Keratinocyte (primary cell): ENCODE data around the gene TBC1D30.

ENCODE experiments used
- EZH2 ChIP-seq: IDR thresholded peaks from one replicate; pipeline ENCODE4 v1.6.1; 2012; ENCODE audit warnings: inconsistent platforms, mild to moderate bottlenecking, low read length, moderate library complexity
- TF ChIP-seq, protein P1 (sequence below), 3 experiments: IDR thresholded peaks in 1 of 3; conservative IDR thresholded peaks in 1 of 3; optimal IDR thresholded peaks in 1 of 3; 2 replicates in 2 of 3; 3 replicates in 1 of 3; pipeline versions ENCODE3 to v1.5.1; 2011; ENCODE audit warnings: low read length in 3 of 3, mild to moderate bottlenecking in 3 of 3, moderate library complexity in 2 of 3, control low read depth in 1 of 3, inconsistent platforms in 1 of 3; ENCODE audit not compliant: insufficient read depth in 2 of 3; ENCODE audit errors: extremely low read depth in 1 of 3

DNA sequence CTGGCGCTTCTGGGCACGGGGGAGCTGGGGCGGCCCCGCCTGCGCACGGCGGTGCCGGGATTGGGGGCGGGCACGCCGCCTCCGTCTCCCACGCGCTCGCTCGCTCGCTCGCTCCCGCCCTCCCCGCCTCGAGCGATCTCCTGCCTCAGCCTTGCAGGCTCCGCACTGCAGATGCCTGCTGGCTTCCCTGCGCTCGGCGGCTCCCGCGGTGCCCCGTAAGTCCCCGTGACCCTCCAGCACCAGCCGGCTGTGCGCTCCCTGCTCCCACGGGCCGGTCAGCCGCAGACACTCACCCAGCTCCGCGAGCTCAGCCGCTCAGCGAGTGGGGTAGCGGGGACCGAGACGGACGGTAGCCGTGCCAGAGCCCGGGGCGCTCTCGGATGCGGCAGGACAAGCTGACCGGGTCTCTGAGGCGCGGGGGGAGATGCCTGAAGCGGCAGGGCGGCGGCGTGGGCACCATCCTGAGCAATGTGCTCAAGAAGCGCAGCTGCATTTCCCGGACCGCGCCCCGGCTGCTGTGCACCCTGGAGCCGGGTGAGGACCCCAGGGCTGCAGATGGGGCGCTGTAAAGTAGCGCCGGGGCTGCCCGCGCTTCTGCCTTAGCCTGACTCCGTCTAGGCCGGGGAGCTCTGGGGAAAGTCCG lies at the start of gene TBC1D30:
- TF ChIP-seq, protein P1, sequence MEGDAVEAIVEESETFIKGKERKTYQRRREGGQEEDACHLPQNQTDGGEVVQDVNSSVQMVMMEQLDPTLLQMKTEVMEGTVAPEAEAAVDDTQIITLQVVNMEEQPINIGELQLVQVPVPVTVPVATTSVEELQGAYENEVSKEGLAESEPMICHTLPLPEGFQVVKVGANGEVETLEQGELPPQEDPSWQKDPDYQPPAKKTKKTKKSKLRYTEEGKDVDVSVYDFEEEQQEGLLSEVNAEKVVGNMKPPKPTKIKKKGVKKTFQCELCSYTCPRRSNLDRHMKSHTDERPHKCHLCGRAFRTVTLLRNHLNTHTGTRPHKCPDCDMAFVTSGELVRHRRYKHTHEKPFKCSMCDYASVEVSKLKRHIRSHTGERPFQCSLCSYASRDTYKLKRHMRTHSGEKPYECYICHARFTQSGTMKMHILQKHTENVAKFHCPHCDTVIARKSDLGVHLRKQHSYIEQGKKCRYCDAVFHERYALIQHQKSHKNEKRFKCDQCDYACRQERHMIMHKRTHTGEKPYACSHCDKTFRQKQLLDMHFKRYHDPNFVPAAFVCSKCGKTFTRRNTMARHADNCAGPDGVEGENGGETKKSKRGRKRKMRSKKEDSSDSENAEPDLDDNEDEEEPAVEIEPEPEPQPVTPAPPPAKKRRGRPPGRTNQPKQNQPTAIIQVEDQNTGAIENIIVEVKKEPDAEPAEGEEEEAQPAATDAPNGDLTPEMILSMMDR (optimal IDR thresholded peaks at IDR 0.05 in 1 of 3, IDR thresholded peaks at IDR 0.05 in 1 of 3, conservative IDR thresholded peaks at IDR 0.05 in 1 of 3; ENCODE audit: extremely low read depth in 1 of 3, insufficient read depth in 2 of 3, low read length in 3 of 3): no peak
- peak; percentile 87 for TF ChIP-seq EZH2
